ENCODE results near the gene STXBP1.

- TF ChIP-seq SMC3 (IDR thresholded peaks at IDR 0.05) (no peak), MAFK (IDR thresholded peaks at IDR 0.05; ENCODE audit: partially characterized antibody) (no peak), CEBPB (IDR thresholded peaks at IDR 0.05) (no peak), CTCF (IDR thresholded peaks at IDR 0.05) (no peak), POLR2A (IDR thresholded peaks at IDR 0.05; ENCODE audit: low read length) (no peak), RAD21 (conservative IDR thresholded peaks at IDR 0.05 in 1 of 2, IDR thresholded peaks at IDR 0.05 in 1 of 2) (no peak), CBX2 (IDR thresholded peaks at IDR 0.05; ENCODE audit: borderline replicate concordance, low read depth) (no peak)
These were observed 97.0 kb downstream of the STXBP1 start for GRCh38 chr9:127708952-127709587.
